Measurements from ENCODE around the gene RUFY3.

DNA sequence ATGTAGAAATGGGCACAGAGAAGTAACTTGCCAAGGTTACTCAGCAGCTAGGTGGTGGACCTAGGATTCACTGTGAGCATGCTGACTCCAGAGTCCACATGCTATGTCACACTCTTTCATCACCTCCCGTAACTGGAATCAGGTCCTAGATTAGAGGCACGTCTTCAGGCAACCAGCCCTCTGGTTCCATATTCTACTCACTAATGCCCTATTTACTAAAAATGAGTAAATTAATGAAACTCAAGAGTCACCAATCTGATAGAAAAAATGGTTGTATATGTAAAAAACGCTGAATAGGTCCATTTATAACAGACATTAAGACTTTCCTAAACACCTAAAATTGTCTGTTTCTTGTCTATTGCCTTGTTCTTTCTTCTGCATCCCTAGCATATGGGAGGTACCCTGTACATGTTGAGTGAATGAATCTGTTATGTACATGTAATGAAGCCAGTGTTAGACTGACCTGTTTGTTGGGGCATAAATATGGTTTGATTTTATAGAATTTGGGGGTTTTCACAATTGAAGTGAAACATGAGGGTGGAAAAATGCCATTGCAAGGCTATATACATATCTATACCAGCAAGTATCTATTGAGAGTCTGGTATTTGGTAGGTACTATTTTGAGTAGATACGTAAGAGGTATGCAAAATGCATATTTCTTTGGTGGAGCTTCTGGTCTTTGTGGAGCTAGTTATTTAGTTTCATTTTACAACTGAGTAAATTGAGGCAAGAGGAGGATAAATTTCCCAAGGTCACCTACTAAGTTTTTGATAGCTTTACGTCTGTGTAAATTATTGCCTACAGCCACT is 7.5 kb upstream of the RUFY3 start:
- TF ChIP-seq, protein P1, sequence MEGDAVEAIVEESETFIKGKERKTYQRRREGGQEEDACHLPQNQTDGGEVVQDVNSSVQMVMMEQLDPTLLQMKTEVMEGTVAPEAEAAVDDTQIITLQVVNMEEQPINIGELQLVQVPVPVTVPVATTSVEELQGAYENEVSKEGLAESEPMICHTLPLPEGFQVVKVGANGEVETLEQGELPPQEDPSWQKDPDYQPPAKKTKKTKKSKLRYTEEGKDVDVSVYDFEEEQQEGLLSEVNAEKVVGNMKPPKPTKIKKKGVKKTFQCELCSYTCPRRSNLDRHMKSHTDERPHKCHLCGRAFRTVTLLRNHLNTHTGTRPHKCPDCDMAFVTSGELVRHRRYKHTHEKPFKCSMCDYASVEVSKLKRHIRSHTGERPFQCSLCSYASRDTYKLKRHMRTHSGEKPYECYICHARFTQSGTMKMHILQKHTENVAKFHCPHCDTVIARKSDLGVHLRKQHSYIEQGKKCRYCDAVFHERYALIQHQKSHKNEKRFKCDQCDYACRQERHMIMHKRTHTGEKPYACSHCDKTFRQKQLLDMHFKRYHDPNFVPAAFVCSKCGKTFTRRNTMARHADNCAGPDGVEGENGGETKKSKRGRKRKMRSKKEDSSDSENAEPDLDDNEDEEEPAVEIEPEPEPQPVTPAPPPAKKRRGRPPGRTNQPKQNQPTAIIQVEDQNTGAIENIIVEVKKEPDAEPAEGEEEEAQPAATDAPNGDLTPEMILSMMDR (conservative IDR thresholded peaks at IDR 0.05; ENCODE audit: low read depth, low read length), result no peak
- TF ChIP-seq EZH2 (IDR thresholded peaks at IDR 0.05; ENCODE audit: borderline replicate concordance, low read depth, low read length, poor library complexity, severe bottlenecking), result no peak

Data from A673 (cell line).